NCI-H2227 treated with DMSO at 0.1 percent for 48 hours (cell line): ENCODE results near the gene SYNJ2.

Experiments
- DNase-seq: peaks from one replicate; lab custom pipeline; 2025; lab: John Stamatoyannopoulos, UW

The SYNJ2 gene

DNA sequence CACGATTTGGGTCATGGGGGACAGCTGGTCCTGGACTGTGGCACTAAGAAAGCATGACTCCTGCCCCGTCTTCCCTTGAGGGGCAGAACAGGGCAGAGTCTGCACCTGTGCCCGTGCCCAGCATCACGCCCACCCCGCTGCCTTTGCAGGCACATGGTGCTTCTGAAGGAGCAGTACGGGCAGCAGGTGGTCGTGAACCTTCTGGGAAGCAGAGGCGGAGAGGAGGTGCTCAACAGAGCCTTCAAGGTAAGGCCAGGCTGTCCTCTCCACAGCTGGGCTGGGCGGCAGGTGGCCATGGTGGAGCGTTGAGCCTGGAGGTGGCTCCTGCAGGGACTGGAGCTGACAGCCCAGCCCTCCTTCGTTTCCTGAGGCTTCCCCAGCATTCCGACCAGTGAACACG, 77.4 kb downstream of the SYNJ2 start:
- no peak for DNase-seq

- no peak for DNase-seq
Observed at GRCh38 chr6:158060455-158061360, 79.0 kb downstream of the SYNJ2 start.

DNA sequence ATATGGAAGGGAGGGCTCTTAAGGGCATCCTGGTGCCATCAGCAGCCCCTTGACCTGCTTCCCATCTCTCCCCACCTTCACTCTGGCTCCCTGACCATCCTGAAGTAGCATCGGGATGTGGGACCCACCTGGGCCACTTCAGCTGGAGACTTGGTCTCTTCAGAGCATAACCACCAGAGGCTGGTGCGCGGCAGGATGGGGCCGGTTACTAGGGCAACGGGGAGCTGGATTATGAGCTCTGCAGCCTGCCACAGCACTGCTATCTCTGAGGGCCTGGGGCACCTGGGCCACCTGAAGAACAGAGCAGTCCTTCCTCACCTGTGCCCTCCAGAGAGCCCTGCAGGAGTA, 79.7 kb downstream of the SYNJ2 start:
- DNase-seq, result no peak

GRCh38 chr6:158061709-158062461, 80.2 kb downstream of the SYNJ2 start:
- no peak for DNase-seq

DNA sequence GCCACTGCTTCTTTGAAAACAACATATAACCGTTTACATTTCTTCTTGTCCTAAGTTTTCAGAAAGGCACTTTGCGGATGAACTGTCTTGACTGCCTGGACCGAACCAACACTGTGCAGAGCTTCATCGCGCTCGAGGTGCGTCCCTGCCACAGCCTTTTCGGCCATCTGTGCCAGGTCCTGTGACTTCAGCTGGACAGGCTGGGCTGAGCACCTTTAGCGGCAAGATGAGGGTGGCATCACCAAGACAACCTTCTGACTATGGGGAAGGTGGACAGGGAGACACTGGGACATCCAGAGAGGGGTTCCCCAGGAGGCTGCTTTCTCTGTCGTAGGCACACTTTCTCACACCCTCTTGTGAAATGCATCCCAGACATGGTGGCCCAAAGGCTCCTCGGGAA, 82.1 kb downstream of the SYNJ2 start:
- no peak for DNase-seq

DNA sequence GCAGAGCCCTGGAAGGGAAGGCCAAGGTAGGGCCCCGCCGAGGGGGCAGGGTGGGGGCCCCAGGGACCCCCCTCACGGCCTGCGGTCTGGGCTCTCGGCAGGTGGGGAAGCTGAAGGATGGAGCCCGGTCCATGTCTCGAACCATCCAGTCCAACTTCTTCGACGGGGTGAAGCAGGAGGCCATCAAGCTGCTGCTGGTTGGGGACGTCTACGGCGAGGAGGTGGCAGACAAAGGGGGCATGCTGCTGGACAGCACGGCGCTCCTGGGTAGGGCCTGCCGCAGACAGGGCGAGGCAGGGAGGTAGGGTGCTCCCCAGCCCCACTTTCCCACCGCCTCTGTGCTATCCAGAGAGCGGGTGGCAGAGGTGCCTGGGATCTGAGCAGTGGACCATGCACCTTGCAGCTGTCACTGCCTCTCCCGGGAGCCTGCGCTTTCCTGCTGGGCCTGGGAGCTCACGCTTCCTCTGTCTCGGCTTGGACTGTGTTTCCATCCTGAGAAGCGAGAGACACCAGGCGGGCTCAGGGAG, 83.1 kb downstream of the SYNJ2 start:
- DNase-seq, result no peak

- DNase-seq, result no peak
Observed at GRCh38 chr6:158066136-158066781, 84.6 kb downstream of the SYNJ2 start.

- no peak for DNase-seq
Observed at GRCh38 chr6:158067436-158068015, 85.9 kb downstream of the SYNJ2 start.

DNA sequence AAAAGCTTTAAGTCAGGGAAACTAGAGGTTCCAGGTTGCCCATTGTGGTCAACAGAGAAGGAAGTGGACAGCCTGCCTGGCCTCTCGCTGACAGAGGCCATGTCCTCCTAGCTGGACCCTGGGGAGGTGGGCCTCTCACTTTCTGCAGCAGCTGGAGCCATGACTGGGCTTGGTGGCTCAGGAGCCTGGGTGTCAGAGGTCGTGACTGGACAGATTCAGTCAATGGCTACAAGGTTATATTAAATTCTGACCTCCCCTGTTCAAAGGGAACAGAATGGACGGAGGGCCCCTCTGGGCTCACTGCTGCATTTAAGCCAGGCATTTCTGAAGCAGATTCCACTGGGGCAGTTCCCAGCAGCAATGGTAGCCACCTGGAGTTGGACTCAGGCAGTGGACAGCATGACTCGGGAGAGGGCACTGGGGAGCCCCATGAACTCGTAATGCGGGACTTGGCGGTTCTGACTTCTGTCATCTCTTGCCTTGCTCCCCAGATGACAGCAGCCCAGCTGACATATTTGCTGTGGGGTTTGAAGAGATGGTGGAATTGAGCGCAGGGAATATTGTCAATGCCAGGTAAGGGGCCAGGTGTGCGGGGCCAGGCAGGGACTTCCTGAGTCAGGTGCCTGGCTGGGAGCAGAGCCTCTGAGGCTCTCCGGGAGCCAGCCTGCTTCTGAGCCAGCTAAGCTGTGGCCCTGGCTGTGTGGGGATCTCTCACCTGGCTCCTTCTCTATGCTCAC, 86.7 kb downstream of the SYNJ2 start:
- no peak for DNase-seq

DNA sequence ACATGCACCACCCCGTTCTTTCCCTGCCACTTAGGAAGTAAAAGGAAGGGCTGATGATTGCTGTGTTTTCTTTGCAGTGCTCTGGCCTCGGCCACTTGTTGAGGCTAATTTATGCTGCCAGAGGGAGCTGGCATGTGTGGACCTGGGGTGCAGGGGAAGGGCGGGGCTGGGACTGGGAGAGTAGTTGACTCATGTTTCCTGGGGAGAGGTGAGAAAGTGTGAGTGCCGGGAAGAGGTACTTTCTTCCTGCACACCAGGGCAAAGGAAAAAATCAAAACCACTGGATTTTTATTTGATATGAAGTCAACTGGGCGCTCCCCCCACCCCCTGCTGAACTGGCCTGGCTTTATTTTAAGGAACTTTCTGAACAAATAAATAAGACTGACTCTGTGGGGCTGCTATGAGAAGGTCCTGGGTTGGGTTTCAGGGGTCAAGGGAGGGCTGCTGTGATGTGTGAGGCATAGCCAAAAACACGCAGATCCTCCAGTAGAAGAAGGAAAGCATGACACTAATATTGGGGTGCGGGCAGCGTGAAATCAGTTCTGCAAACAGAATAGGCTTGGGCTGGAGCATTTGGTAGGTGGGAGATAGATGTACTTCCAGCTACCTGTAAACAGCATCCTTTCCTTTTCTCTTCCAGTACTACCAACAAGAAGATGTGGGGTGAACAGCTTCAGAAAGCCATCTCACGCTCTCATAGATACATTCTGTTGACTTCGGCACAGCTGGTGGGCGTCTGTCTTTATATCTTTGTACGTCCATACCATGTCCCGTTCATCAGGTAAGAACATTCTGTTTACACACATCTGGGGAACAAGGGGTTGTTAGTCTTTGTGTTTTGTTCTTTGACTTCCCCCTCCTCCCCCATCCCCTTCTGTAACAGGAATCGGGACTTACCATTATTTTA, 87.5 kb downstream of the SYNJ2 start:
- DNase-seq, result no peak

GRCh38 chr6:158069800-158070195, 88.1 kb downstream of the SYNJ2 start:
- DNase-seq, result no peak

- DNase-seq, result no peak
Observed at GRCh38 chr6:158070513-158070912, 88.8 kb downstream of the SYNJ2 start.

GRCh38 chr6:158071121-158072082, 89.7 kb downstream of the SYNJ2 start:
- no peak for DNase-seq

- DNase-seq, result peak; percentile 28
Observed at GRCh38 chr6:158072083-158072721, 90.5 kb downstream of the SYNJ2 start.

DNA sequence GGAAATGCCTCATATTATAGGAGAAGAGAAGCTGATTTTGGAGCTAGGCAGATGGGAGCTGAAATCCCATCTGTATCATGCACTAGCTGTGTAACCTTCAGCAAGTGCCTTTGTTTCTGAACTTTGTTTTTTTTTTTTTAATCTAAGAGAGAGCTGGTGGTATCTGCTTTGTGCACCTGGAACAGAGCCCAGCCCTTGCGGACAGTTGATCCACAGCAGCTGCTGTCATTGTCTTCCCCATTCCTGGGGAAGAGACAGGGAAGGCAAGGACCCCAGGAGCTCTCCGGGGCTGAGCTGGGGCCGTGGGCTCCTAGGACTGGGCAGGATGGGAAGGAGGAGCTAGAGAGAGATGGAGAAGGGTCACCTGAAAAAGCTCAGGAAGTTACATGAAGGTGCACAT, 92.1 kb downstream of the SYNJ2 start:
- DNase-seq, result no peak

GRCh38 chr6:158076548-158076947, 94.9 kb downstream of the SYNJ2 start:
- no peak for DNase-seq

GRCh38 chr6:158077676-158078075, 96.0 kb downstream of the SYNJ2 start:
- DNase-seq, result no peak

GRCh38 chr6:158078320-158078719, 96.7 kb downstream of the SYNJ2 start:
- DNase-seq, result no peak
